HG03103 (cell line): ENCODE data around the gene IGLL1.
"Not testable (repeated sequence)": the region's sequence is repeated elsewhere in the genome, so short reads cannot be mapped to it uniquely, and the experiment has no call there.

Experiments
- ATAC-seq: cut with Tn5 transposase; IDR thresholded peaks from one replicate; pipeline ENCODE4 v1.9.1; 2021; ENCODE audit warnings: low read depth; ENCODE audit not compliant: unreplicated experiment

The IGLL1 gene

GRCh38 chr22:23579870-23580575 is at the start of gene IGLL1:
Gene IGLL1 (minus strand): TSS chr22:23580290. CDS start chr22:23580190, 100 bp downstream.
- ATAC-seq = no peak

- ATAC-seq = not testable (repeated sequence)
Observed at GRCh38 chr22:23628056-23628743, 48.1 kb upstream of the IGLL1 start.

GRCh38 chr22:23627401-23628055 is 47.4 kb upstream of the IGLL1 start:
- ATAC-seq = not testable (repeated sequence)

GRCh38 chr22:23626286-23626975 is 46.3 kb upstream of the IGLL1 start:
- no peak for ATAC-seq

GRCh38 chr22:23622634-23623033 is 42.5 kb upstream of the IGLL1 start:
- no peak for ATAC-seq

GRCh38 chr22:23621916-23622315 is 41.8 kb upstream of the IGLL1 start:
- ATAC-seq = not testable (repeated sequence)

GRCh38 chr22:23621082-23621780 is 41.1 kb upstream of the IGLL1 start:
- ATAC-seq = no peak

GRCh38 chr22:23613193-23613972 is 33.3 kb upstream of the IGLL1 start:
- no peak for ATAC-seq

- no peak for ATAC-seq
Observed at GRCh38 chr22:23609983-23610781, 30.1 kb upstream of the IGLL1 start.

- no peak for ATAC-seq
Observed at GRCh38 chr22:23608583-23608982, 28.5 kb upstream of the IGLL1 start.

GRCh38 chr22:23606204-23607131 is 26.4 kb upstream of the IGLL1 start:
- no peak for ATAC-seq

- no peak for ATAC-seq
Observed at GRCh38 chr22:23604939-23605712, 25.0 kb upstream of the IGLL1 start.

GRCh38 chr22:23603266-23603665 is 23.2 kb upstream of the IGLL1 start:
- no peak for ATAC-seq

GRCh38 chr22:23598805-23599518 is 18.9 kb upstream of the IGLL1 start:
- ATAC-seq = no peak

- ATAC-seq = not testable (repeated sequence)
Observed at GRCh38 chr22:23597576-23598268, 17.6 kb upstream of the IGLL1 start.

- not testable (repeated sequence) for ATAC-seq
Observed at GRCh38 chr22:23595904-23596303, 15.8 kb upstream of the IGLL1 start.
